Neural progenitor cell (in vitro differentiated cells): ENCODE results near the gene NT5C2. TPM values are rescaled to one million over a fixed set of nuclear protein-coding genes. Genes with fewer than 3 reads are reported as not detected.

ENCODE experiments used
- DNase-seq: peaks from one replicate; pipeline ENCODE4 v3.0.0-alpha.2; 2016; ENCODE audit warnings: low spot score
- H2AFZ ChIP-seq: fragments of 200-600 bp; sonication (generic); replicated peaks from 2 replicates; pipeline ENCODE4 v1.6.1; 2016; ENCODE audit warnings: antibody characterized with exemption
- H3F3A ChIP-seq: fragments of 200-600 bp; sonication (generic); 2 replicates; pipeline ENCODE4 v1.6.1; 2016; ENCODE audit warnings: antibody characterized with exemption, low read depth
- H3K27ac ChIP-seq: fragments of 200-600 bp; sonication (generic); 2 replicates; pipeline ENCODE4 v1.5.1; 2016; ENCODE audit warnings: mild to moderate bottlenecking
- H3K27me3 ChIP-seq: fragments of 200-600 bp; sonication (generic); 2 replicates; pipeline ENCODE4 v1.6.1; 2016; ENCODE audit warnings: mild to moderate bottlenecking, moderate library complexity
- H3K36me3 ChIP-seq: fragments of 200-600 bp; sonication (generic); 2 replicates; pipeline ENCODE4 v1.5.1; 2016
- H3K4me1 ChIP-seq: fragments of 200-600 bp; sonication (generic); 2 replicates; pipeline ENCODE4 v1.6.1; 2016; ENCODE audit warnings: mixed run types
- H3K4me2 ChIP-seq: fragments of 200-600 bp; sonication (generic); 2 replicates; pipeline ENCODE4 v1.6.1; 2016
- H3K4me3 ChIP-seq: fragments of 200-600 bp; sonication (generic); 2 replicates; pipeline ENCODE4 v1.5.1; 2016
- H3K79me2 ChIP-seq: fragments of 200-600 bp; sonication (generic); 2 replicates; pipeline ENCODE4 v1.6.1; 2016; ENCODE audit warnings: low read depth
- H3K9ac ChIP-seq: fragments of 200-600 bp; sonication (generic); 2 replicates; pipeline ENCODE4 v1.6.1; 2016
- H3K9me3 ChIP-seq: fragments of 200-600 bp; sonication (generic); 2 replicates; pipeline ENCODE4 v1.5.1; 2016; ENCODE audit warnings: low read depth
- H4K20me1 ChIP-seq: fragments of 200-600 bp; sonication (generic); 2 replicates; pipeline ENCODE4 v1.6.1; 2016; ENCODE audit warnings: low read depth
- H3K27ac Mint-ChIP-seq: 3 replicates; pipeline ENCODE4 v1.8.0; 2021; ENCODE audit warnings: mixed read lengths
- H3K27me3 Mint-ChIP-seq: 2 replicates; pipeline ENCODE4 v1.8.0; 2022; ENCODE audit warnings: low read depth, mild to moderate bottlenecking, inconsistent platforms, moderate library complexity, mixed read lengths; ENCODE audit not compliant: insufficient read depth
- H3K36me3 Mint-ChIP-seq: 3 replicates; pipeline ENCODE4 v1.8.0; 2021; ENCODE audit warnings: mixed read lengths
- H3K4me1 Mint-ChIP-seq: 3 replicates; pipeline ENCODE4 v1.8.0; 2021; ENCODE audit warnings: mixed read lengths
- H3K4me3 Mint-ChIP-seq: 3 replicates; pipeline ENCODE4 v1.8.0; 2021; ENCODE audit warnings: mild to moderate bottlenecking, moderate library complexity, mixed read lengths
- H3K9me3 Mint-ChIP-seq: 3 replicates; pipeline ENCODE4 v1.8.0; 2020; ENCODE audit warnings: mixed read lengths
- CTCF ChIP-seq: fragments of 200-600 bp; sonication (generic); IDR thresholded peaks from 2 replicates; pipeline ENCODE4 v1.5.1; 2017; ENCODE audit warnings: antibody characterized with exemption, mild to moderate bottlenecking
- EZH2 ChIP-seq: fragments of 200-600 bp; sonication (generic); IDR thresholded peaks from 2 replicates; pipeline ENCODE4 v1.6.1; 2017; ENCODE audit warnings: antibody characterized with exemption, mild to moderate bottlenecking, moderate library complexity
- EZH2phosphoT487 ChIP-seq: fragments of 200-600 bp; sonication (generic); IDR thresholded peaks from 2 replicates; pipeline ENCODE4 v1.6.1; 2017; ENCODE audit warnings: antibody characterized with exemption
- total RNA-seq: library from RNA; depleted of rRNA; stranded (reverse); fragments of >200 nt; gene quantifications from 2 replicates; pipeline ENCODE4 v1.2.3, GENCODE V29; 2015; ENCODE audit warnings: low replicate concordance

The NT5C2 gene
- total RNA-seq, result 63.6 and 87.2 TPM in 2 replicates

- Histone ChIP-seq H3K4me3 (peak within 1 kb of the TSS; percentile 88), H3K9ac (peak within 1 kb of the TSS; percentile 66), H2AFZ (peak within 1 kb of the TSS; percentile 94), H3K27ac (peak within 1 kb of the TSS; percentile 90), H3K36me3 (no peaks in the 10 kb centered on the region), H3K79me2 (peaks cover 42% of the 10 kb centered on the region), H3K4me2 (peak within 1 kb of the TSS; percentile 95), H3K4me1 (peaks cover 18% of the 10 kb centered on the region), H3F3A (peaks cover 26% of the 10 kb centered on the region), H3K9me3 (no peaks in the 10 kb centered on the region), H3K27me3 (peaks cover 9% of the 10 kb centered on the region), H4K20me1 (peaks cover 15% of the 10 kb centered on the region)
- Mint-ChIP-seq H3K4me1 (peaks cover 43% of the 10 kb centered on the region), H3K4me3 (peak within 1 kb of the TSS; percentile 99), H3K27me3 (peaks cover 10% of the 10 kb centered on the region), H3K9me3 (no peaks in the 10 kb centered on the region), H3K27ac (peak within 1 kb of the TSS; percentile 96), H3K36me3 (no peaks in the 10 kb centered on the region)
- TF ChIP-seq EZH2phosphoT487 (no peak), EZH2 (no peak), CTCF (no peak)
- peak; percentile 93 for DNase-seq
Observed at GRCh38 chr10:103193107-103193819, at the start of gene NT5C2. NT5C2 (minus strand) TSS chr10:103193272; CDS start chr10:103174958, 18,314 bp downstream.

- Mint-ChIP-seq H3K27me3 (peaks cover 2% of the 10 kb centered on the region), H3K4me1 (peaks cover 14% of the 10 kb centered on the region), H3K9me3 (no peaks in the 10 kb centered on the region), H3K4me3 (no peak overlapping the region), H3K27ac (peak overlapping the region; percentile 7), H3K36me3 (no peaks in the 10 kb centered on the region)
- no peaks in the 10 kb centered on the region for H3K79me2 ChIP-seq
- H3K9ac ChIP-seq, result no peak overlapping the region
- no peak overlapping the region for H3K27ac ChIP-seq
- peak overlapping the region; percentile 72 for H2AFZ ChIP-seq
- peak overlapping the region; percentile 29 for H3K4me2 ChIP-seq
- H3K4me3 ChIP-seq, result no peak overlapping the region
- no peaks in the 10 kb centered on the region for H3K36me3 ChIP-seq
- peaks cover 5% of the 10 kb centered on the region for H3F3A ChIP-seq
- DNase-seq, result peak; percentile 23
- peaks cover 9% of the 10 kb centered on the region for H3K4me1 ChIP-seq
- no peaks in the 10 kb centered on the region for H3K9me3 ChIP-seq
- TF ChIP-seq CTCF (no peak), EZH2phosphoT487 (no peak), EZH2 (no peak)
- no peaks in the 10 kb centered on the region for H4K20me1 ChIP-seq
- no peaks in the 10 kb centered on the region for H3K27me3 ChIP-seq
Observed at GRCh38 chr10:103241262-103242011, 48.4 kb upstream of the NT5C2 start.

- peak; percentile 58 for DNase-seq
- H2AFZ ChIP-seq, result peak overlapping the region; percentile 95
- peaks cover 5% of the 10 kb centered on the region for H3F3A ChIP-seq
- H3K9me3 ChIP-seq, result no peaks in the 10 kb centered on the region
- peak overlapping the region; percentile 82 for H3K27ac Mint-ChIP-seq
- peaks cover 2% of the 10 kb centered on the region for H3K27me3 Mint-ChIP-seq
- no peak overlapping the region for H3K4me3 ChIP-seq
- no peaks in the 10 kb centered on the region for H3K36me3 ChIP-seq
- TF ChIP-seq EZH2phosphoT487, result no peak
- TF ChIP-seq CTCF, result peak; percentile 50
- peak overlapping the region; percentile 53 for H3K4me3 Mint-ChIP-seq
- peaks cover 11% of the 10 kb centered on the region for H3K4me1 Mint-ChIP-seq
- no peaks in the 10 kb centered on the region for H3K36me3 Mint-ChIP-seq
- no peak overlapping the region for H3K4me2 ChIP-seq
- H3K9me3 Mint-ChIP-seq, result no peaks in the 10 kb centered on the region
- no peaks in the 10 kb centered on the region for H3K27me3 ChIP-seq
- no peak overlapping the region for H3K9ac ChIP-seq
- H3K79me2 ChIP-seq, result no peaks in the 10 kb centered on the region
- H3K4me1 ChIP-seq, result peaks cover 9% of the 10 kb centered on the region
- no peak overlapping the region for H3K27ac ChIP-seq
- H4K20me1 ChIP-seq, result no peaks in the 10 kb centered on the region
Observed at GRCh38 chr10:103238506-103239252, 45.6 kb upstream of the NT5C2 start.
